H7 (cell line): Measurements from ENCODE around the gene ETS1. TPM values are rescaled to one million over a fixed set of nuclear protein-coding genes. Genes with fewer than 3 reads are reported as not detected.

Source experiments
- DNase-seq: peaks from one replicate; pipeline ENCODE4 v3.0.0; 2012
- H3K27me3 ChIP-seq: 2 replicates; pipeline ENCODE4 v1.6.0; 2011; ENCODE audit warnings: mild to moderate bottlenecking, low read length; ENCODE audit not compliant: control insufficient read depth, insufficient read depth
- H3K36me3 ChIP-seq: replicated peaks from 2 replicates; pipeline ENCODE4 v1.5.1; 2011; ENCODE audit warnings: low read length; ENCODE audit not compliant: control insufficient read depth, insufficient read depth
- H3K4me3 ChIP-seq: 2 replicates; pipeline ENCODE4 v1.5.1; 2011; ENCODE audit warnings: low read depth, mild to moderate bottlenecking, control low read depth, low read length, moderate library complexity; ENCODE audit not compliant: insufficient read depth
- total RNA-seq: library from RNA; depleted of rRNA; stranded (reverse); fragments of >200 nt; shearing (Covaris generic); gene quantifications from 2 replicates; pipeline ENCODE4 v1.2.3, GENCODE V29; 2014

The ETS1 gene
- total RNA-seq, 1 experiment from 2014 or later = 24.1 TPM

- DNase-seq = peak; percentile 98
- peaks cover 2% of the 10 kb centered on the region; the same call in 1 of the 2 replicates for H3K27me3 ChIP-seq
These were observed 65.1 kb downstream of the ETS1 start for GRCh38 chr11:128522055-128522942.

GRCh38 chr11:128521682-128522054 lies 65.7 kb downstream of the ETS1 start:
- Histone ChIP-seq H3K36me3 (no peaks in the 10 kb centered on the region), H3K27me3 (peaks cover 2% of the 10 kb centered on the region; the same call in 1 of the 2 replicates), H3K4me3 (peak overlapping the region; percentile 69)
- DNase-seq = peak; percentile 62

More at GRCh38 chr11:128522055-128522942, 65.1 kb downstream of the ETS1 start:
- H3K4me3 ChIP-seq = peak overlapping the region; percentile 69
- H3K36me3 ChIP-seq = no peaks in the 10 kb centered on the region

- no peak for DNase-seq
- Histone ChIP-seq H3K36me3 (no peaks in the 10 kb centered on the region), H3K27me3 (peaks cover 2% of the 10 kb centered on the region; the same call in 1 of the 2 replicates), H3K4me3 (peak overlapping the region; percentile 69)
These were observed 66.3 kb downstream of the ETS1 start for GRCh38 chr11:128520888-128521681.

- no peak overlapping the region for H3K4me3 ChIP-seq
- DNase-seq = no peak
- H3K27me3 ChIP-seq = peaks cover 2% of the 10 kb centered on the region; the same call in 1 of the 2 replicates
These were observed 67.0 kb downstream of the ETS1 start for GRCh38 chr11:128520206-128520887.

DNA sequence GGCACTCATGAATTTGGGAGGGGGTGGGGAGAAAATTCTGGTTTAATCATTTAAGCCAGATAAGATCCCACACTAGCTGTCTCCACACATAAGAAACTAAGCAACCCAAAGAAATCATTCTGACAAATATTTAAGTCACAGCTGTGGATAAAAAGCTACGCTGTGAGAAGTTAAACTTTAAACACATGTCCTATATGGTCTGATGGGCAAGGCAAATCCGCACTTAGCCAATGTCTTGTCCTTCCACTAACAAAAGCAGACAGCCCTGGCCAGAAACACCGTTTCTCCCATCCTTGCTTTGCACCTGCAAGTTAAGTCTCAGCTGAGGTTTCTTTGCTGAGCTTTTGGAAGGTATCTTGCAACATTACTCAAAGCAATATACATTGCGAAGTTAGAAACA lies 68.0 kb downstream of the ETS1 start:
- H3K4me3 ChIP-seq = no peak overlapping the region
- DNase-seq = no peak
- H3K36me3 ChIP-seq = no peaks in the 10 kb centered on the region
- peaks cover 2% of the 10 kb centered on the region; the same call in 1 of the 2 replicates for H3K27me3 ChIP-seq

More at GRCh38 chr11:128520206-128520887, 67.0 kb downstream of the ETS1 start:
- no peaks in the 10 kb centered on the region for H3K36me3 ChIP-seq

DNA sequence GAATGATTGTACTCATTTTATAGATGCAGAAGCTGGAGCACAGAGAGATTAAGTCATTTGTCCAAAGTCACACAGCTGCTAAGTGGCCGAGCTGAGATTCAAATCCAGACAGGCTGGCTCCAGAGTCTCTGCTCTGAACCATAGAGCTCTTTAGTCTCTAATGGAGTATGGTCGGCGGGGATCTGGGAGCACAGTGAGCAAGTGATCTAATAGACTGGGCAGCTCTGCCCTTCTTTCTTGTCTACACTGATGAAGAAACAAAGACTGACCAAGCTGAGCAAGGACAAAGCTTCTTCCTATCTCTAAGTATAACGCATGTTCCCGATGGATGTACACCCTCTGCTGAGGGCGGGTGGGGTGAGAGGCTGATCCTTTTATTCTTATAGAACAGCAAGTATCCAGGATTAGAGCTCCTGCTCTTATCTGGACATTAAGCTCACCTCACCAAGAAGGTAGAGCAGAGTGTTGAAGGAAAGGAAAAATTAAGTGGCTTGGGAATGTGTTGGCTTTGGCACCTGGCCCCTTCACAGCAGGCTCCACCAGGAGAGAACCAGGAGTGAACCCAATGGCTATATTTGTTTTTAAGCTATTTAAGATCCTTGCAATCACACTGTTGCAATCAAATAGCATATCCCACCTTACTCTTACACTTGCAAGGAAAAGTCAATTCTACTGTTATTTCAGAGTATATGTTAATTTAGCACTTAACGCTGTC lies 68.7 kb downstream of the ETS1 start:
- Histone ChIP-seq H3K4me3 (no peak overlapping the region), H3K36me3 (no peaks in the 10 kb centered on the region), H3K27me3 (peaks cover 2% of the 10 kb centered on the region; the same call in 1 of the 2 replicates)
- no peak for DNase-seq

DNA sequence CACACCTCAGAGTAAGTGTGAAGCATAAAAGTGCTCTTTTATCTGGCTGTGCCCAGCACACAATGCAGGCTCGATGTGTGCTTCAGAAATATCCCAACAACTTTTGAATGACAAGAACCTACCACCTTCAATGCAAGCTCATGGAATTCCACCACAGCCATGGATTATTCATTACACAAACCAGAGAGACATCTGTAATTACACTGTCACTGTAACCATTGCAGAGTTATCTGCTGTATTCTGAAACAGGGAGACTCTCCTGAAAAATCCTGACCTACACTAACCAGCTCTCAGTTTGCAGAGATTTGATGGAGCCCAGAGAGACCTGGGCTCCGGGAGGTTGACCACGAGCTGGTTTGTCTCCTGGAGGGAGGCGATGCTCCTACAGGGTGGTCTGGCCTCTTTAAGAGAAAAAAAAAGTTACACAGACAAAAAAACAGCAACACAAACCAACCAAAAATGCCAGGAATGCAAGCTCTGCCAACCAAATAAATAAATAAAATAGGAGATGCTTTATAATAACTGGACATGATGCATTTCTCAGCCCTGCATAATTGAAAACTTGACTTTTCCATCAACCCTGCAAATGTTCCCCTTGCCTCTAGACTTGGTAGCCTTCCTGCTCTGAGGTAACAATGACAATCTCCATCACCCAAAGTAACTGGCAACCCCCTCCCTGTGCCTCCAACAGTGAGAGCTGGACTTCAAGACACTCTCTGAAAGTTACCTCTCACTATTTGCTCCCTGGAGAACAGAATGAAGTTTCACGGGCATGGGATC lies 69.7 kb downstream of the ETS1 start:
- H3K4me3 ChIP-seq = no peak overlapping the region
- H3K27me3 ChIP-seq = peaks cover 2% of the 10 kb centered on the region; the same call in 1 of the 2 replicates
- H3K36me3 ChIP-seq = no peaks in the 10 kb centered on the region
- no peak for DNase-seq

GRCh38 chr11:128516886-128517285 lies 70.5 kb downstream of the ETS1 start:
- no peak overlapping the region for H3K4me3 ChIP-seq

DNA sequence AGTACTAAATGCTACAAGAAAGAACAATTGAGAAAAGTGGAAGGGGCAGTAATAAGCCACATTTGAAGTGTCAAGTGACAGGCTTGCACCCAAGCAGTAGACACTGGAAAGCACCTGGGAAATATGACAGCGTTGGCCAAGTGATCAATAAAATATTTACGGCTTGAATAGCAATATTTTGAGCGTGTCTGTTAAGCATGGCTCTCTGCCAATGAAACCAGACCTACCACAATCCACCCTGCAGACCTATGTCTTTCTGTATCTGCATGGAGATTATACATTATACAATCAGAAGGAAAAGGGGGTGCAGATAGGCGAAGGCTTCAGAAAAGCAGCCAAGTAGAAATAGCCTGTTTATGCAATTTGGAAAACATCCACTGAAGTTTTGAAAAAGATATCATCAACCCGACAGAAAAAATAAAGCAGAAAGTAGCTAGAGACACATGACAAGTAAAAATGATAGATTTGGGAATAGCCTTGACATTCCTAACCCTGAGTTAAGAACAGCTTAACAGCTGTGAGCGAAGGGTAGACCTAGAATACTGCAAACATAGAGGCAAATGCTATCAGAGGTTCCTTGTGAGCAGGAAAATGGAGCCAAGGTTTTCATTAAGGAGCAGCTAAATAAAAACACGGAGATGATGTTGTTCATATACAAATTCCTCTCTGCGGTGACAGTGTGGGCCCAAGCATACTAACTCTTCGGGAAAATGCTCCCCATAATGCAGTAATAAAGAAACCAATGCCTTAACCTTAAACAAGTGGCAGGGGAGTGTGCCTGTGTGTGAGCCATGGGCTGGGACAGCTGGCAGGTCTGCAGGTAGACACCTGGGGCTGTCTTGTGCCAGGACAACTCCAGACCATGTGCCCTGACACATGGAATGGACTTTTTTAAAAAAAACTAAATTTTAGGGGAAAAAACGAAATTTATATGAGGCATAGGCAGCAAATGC lies 71.3 kb downstream of the ETS1 start:
- DNase-seq = no peak
- Histone ChIP-seq H3K36me3 (no peaks in the 10 kb centered on the region), H3K4me3 (no peak overlapping the region), H3K27me3 (no peaks in the 10 kb centered on the region)

More at GRCh38 chr11:128516886-128517285, 70.5 kb downstream of the ETS1 start:
- DNase-seq = no peak
- H3K27me3 ChIP-seq = peaks cover 2% of the 10 kb centered on the region; the same call in 1 of the 2 replicates
- H3K36me3 ChIP-seq = no peaks in the 10 kb centered on the region

- DNase-seq = no peak
- H3K27me3 ChIP-seq = no peaks in the 10 kb centered on the region
These were observed 72.3 kb downstream of the ETS1 start for GRCh38 chr11:128515086-128515485.

DNA sequence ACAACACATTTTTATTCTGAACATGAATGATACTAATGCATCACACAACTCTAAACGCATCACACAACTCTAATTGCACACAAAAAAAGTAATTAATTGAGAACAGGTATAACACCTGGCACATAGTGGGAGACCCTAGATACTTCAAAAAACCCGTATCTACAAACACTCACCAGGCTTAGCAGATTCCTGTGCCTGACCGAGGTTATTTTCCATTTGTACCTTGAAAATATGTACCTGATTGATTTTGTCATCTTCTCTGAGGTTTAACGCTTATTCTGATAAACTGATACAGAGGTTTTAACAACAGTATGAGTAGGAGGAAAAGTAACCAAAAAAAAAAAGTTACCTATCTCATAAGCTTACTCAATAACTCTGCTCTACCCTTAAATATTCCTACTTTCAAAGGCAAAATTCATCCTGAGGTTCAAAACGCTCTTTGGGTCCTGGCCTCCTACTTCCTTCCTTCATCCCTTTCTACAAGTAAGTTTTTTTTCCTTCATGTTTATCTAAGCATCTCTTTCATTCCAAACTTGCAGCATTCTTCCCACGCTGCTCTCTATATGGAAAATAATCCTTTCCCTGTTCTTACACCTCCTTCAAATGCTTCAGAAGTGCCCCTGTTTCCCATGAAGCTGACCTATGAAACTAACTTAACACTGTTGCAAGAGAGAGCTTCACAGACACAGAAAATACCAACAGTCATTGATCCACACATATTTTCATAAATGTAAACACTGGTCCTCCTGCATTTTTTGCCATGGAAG lies 73.3 kb downstream of the ETS1 start:
- DNase-seq = no peak
- H3K27me3 ChIP-seq = no peaks in the 10 kb centered on the region
- no peak overlapping the region for H3K4me3 ChIP-seq
- H3K36me3 ChIP-seq = no peaks in the 10 kb centered on the region

More at GRCh38 chr11:128515086-128515485, 72.3 kb downstream of the ETS1 start:
- Histone ChIP-seq H3K4me3 (no peak overlapping the region), H3K36me3 (no peaks in the 10 kb centered on the region)
